ENCODE results near the gene PLEKHG1.

DNA sequence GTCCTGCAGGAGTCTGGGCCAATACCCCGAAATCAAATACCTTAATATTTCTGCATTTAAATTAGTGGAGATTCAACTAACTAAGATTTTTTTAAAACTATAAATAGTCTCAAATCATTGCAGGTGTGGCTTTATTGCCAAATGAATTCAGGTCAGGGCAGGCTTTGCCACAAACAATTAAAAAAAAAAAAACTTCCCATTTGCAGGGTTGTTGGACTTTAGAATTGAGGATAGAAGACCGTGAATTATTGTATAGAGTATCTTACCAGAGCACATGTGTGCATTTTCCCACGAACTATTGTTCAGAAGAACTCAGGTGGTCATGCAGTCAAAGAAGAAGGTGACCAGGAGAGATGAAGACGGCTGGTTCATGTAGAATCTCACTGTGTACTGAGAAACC, 6.6 kb upstream of the PLEKHG1 start:
- TF ChIP-seq POLR2A (IDR thresholded peaks at IDR 0.05) (no peak), CTCF (IDR thresholded peaks at IDR 0.05) (no peak)
